NCI-H345 (cell line): Measurements from ENCODE around the gene HOXB4.
"Not testable (repeated sequence)": the region's sequence is repeated elsewhere in the genome, so short reads cannot be mapped to it uniquely, and the experiment has no call there.

Source experiments
- DNase-seq: peaks from one replicate; lab custom pipeline; 2025; lab: John Stamatoyannopoulos, UW

Gene HOXB4

DNA sequence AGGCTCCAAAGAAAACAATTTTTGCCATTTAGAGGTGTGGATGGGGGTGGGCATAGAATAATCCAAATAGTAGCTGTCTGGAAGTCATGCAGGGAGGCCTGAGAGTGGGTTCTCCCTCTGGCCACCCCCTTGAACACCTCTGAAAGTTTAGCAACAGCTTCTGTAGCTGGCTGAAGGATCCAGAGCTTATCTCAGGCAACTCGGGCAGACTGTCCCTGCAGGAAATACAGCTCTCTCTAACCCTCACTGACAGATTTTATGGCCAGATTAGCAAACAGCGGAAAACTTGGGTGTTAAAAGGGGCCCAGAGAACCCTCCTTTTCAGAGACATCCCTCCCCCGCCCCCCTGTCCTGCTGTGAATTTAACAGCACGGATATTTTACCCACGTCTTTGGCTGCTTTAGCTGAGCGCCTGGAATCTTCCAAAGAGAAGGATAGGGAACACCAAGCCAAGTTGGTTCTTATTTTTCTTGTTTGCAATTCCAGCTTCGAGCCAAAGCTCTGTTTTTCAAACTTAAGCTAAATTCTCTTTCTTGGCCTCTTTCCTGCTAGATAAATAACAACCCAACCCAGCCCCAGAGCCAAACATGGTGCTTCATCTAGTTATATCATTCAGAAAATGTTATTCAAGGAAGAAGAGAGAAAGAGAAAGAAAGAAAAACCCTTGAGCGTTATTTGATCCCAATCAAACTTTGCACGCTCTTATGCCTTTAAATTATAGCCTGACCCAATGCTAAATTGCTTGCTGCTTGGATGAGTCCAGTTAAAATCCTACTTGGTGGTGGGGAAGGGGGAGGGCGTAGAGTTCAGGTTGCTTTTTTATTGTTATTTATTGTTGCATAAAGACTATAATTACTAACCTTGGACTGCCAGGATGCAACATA lies 31.0 kb downstream of the HOXB4 start:
- DNase-seq: peak; percentile 63

DNA sequence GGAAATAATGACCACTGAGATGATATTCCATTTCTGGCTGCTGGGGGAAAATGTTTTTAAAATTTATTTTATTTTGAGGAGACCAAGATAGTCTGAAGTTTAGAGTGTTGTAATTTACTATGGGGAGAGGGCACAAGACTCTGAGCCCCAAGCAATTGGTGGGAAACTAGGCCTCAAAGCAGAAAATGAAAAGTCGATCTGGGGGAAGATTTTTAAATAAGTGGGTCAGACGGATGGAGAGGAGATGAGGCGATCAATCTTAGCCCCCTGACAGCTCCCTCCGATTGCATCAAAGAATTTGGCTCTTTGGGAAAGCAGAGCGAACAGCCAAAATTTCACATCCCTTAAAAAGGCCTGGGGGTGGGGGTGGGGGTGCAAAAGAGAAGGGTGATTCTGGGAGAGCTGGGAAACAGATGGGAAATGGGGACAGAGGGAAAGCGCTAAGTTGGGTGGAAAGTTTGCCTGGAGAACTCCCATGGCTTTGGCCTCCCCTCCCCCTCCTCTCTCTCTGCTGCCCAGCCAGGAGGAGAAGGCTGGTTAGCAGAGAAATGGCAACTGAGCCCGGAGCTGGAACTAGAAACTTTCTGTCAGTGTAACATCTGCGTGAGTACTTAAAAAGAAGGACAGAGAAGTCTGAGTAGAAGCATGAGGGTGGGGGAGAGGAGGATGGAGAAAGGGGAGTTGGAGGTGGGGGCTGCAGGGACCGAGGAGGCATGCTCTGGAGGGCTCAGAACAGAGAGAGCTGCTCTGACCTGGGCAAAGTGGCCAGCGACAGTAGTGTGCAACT lies 31.8 kb downstream of the HOXB4 start:
- peak; percentile 44 for DNase-seq

GRCh38 chr17:48545539-48545938 lies 32.6 kb downstream of the HOXB4 start:
- DNase-seq: no peak

DNA sequence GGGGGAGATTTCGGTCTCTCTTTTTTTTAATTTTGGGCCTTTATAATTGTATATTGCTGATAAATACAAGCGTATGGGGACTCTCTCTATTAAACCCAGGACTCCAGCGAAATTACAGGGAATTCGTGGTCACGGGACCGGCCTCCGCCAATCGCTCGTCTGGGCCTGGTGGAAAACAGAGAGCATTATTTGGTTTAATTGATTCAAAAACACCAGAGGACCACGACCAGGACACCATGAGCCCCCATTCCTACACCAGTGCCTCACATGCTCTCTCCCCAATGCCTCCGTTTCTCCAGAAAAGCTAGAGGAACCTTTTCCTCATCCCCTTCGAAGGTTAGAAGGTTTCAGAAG lies 33.2 kb downstream of the HOXB4 start, which contains the start of gene HOXB2:
Gene HOXB2, minus strand, starts transcription at position 88 of the 354 bp plus-strand sequence. CDS start 198 bp downstream, outside the sequence.
- peak; percentile 70 for DNase-seq

DNA sequence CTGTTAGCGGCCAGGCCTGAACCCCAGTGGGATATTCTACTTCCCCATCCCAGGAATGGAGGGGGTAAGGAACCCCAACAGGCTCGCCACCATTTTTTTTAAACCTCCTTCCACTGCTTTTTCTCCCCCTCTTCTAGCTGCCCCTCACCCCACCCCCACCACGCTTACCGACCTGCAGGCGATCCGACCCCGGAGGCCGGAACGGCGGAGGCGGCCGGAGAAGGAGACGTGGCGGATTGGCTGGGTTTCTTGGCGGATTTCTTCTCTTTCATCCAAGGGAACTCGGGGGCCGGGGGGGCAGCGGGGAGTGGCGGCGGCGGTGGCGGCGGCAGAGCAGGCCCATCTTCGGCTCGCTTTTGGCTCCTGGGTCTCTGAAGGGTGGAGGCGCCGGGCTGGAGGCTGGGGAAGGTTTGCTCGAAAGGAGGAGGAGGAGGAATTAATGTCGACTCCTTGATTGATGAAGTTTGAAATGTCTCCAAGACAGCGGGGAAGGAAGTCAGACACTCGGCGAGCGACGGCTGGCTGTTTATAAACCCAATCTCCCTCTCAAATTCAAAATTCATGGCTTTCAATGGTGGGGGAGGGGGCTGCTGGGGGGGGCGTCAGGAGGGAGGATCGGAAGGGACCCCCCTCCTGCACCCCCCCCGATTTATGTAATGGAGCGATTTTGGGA lies 33.7 kb downstream of the HOXB4 start:
- DNase-seq: peak; percentile 56

DNA sequence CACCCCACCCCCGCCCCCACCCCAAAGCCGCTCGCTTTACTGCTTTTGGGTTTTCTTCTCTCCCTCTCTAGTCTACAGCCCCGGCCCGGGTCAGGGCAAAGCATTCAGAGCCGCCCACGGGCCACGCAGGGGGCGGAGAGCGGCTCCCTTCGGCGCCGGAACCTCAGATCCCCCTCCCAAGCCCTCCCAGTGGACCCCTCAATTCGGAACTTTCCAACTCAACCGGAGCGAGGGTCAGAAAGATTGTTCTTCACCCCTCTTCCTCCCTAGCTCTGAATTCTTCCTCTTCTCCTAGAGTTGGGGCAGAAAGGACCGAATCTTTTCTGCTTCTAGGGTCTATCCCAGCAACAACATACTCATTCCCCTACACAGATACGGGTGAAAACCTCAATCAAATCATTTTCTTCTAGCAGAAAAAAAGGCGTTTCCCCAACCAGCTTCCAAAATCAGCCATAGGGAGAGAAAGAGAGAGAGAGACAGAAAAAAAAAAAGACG lies 34.2 kb downstream of the HOXB4 start:
- no peak for DNase-seq

DNA sequence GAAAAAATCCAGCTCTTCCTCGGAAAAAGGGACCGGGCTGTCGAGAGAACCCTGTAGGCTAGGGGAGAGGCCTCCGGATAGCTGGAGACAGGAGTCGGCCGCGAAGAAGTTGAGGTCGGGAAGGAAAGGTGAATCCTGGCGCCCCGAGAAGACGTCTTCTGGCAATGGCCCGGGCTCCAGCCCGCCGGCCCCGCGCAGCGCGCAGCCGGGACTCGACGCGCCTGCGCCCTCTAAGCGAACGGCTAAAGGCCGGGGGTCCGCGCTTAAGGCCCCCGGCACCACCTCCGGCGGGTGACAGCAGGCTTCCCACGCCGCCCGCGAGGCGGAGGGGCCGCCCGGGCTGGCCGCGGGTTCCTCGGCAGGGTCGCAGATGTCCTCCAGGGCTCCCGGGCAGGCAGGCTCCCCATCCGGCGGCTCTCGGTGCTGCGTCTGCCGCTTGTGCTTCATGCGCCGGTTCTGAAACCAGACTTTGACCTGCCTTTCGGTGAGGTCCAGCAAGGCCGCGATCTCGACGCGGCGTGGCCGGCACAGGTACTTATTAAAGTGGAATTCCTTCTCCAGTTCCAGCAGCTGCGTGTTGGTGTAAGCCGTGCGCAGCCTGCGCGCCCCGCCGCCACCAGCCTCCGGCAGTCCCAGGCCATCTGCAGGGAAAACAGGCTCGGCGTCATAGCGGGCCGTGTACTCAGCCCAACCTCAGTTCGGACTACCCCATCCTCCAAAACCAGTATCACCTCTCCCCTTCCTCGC lies 34.9 kb downstream of the HOXB4 start:
- DNase-seq: peak; percentile 48

- no peak for DNase-seq
Observed at GRCh38 chr17:48542698-48543106, 35.4 kb downstream of the HOXB4 start.

DNA sequence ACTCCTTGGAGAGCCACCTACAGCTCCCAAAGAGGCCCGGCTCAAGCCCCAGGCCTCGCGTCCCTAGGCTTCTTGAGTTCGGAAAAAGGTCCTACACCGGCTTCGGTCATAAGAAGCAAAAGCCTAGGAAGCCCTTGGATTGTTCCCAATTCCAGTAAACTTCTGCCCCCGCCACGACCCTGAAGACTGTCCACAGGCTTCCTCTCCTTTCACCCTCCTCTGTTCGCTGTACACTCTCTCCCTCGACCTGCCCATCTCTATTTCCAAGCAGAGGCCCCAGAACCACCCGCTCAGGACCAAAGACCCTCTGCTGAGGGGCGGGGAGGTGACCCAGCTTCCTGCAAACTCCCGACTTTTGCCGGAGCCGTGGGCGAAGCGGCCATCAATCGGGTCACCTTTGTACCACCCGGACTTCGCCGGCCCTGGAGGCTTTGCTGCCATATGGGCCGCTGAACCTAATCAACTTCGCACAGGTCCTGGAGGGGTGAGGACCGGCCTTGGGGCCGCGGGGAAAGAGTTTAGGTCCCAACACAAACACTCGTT lies 36.0 kb downstream of the HOXB4 start:
- no peak for DNase-seq

DNA sequence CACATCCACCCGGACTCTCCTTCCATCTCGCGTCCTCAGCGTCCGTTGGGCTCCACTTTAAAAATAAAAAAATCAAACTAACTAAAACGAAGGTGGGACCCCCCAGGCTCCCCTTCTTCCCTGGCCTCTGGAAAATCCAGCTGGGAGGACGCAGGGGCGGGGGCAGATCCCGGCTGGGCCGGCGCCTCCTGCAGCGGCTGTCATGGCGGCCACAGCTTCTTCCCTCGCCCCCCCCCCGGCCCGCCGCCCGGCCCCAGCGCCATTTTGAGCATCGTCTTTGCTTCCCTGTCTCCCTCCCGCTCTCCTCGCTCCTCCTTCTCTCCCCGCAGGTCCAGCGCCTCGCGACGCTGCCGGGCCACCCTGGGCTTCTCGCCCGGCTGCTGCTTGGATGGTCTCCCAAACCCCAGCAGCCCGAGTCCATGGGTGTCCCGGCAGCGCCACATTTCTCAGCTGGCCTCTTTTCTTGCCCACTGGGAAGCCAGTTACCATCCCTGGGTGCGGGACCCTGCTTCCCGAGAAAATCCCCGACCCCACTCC lies 36.5 kb downstream of the HOXB4 start:
- DNase-seq: peak; percentile 69

GRCh38 chr17:48541036-48541576 lies 37.0 kb downstream of the HOXB4 start:
- peak; percentile 31 for DNase-seq

- DNase-seq: no peak
Observed at GRCh38 chr17:48540213-48540612, 37.9 kb downstream of the HOXB4 start.

GRCh38 chr17:48539177-48539576 lies 39.0 kb downstream of the HOXB4 start:
- no peak for DNase-seq

DNA sequence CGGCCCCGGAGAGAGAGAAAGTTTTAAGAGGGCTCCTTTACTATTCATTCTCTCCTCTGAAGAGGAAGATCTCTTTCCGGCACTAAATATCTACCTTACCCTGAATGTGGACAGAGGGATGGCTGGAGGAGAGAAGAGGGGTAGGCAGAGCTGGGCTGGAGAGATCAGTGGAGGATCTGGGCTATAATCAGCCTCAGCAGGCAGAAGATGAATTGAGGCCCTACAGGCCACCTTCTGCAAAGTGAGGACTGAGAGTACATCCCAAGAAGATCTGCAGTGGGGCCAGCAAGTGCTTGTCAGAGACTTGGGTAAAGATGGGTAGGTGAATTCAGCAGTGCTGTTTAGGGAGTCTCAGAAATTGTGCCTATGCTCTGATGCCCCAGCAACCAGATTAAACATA lies 40.8 kb downstream of the HOXB4 start:
- DNase-seq: no peak

- DNase-seq: not testable (repeated sequence)
Observed at GRCh38 chr17:48535793-48536559, 42.2 kb downstream of the HOXB4 start.

DNA sequence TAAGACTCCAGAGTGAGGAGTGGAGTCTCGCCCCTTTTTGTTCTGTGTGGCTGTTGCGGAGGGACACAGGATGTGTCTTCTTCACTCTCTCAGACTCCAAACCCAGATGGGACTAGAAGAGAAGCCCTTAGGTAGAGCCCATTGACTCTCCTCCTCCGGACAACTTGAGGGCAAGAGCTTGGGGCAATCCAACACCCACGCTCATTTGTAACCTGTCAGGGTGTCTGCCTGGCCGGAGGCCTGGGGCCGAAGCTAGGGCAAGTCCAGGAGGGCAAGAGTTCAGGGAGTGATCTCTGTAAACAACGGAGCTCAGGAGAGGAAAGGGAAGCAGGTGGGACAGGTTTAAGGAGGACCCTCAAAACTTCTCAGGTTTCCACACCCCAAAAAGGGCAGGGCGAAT lies 45.9 kb downstream of the HOXB4 start:
- DNase-seq: no peak

GRCh38 chr17:48530887-48531272 lies 47.3 kb downstream of the HOXB4 start, which contains the start of gene HOXB1:
Gene HOXB1, minus strand, starts transcription at chr17:48531011. Its CDS starts 107 bp downstream, at chr17:48530904.
- DNase-seq: no peak

- DNase-seq: no peak
Observed at GRCh38 chr17:48530208-48530886, 47.8 kb downstream of the HOXB4 start.

DNA sequence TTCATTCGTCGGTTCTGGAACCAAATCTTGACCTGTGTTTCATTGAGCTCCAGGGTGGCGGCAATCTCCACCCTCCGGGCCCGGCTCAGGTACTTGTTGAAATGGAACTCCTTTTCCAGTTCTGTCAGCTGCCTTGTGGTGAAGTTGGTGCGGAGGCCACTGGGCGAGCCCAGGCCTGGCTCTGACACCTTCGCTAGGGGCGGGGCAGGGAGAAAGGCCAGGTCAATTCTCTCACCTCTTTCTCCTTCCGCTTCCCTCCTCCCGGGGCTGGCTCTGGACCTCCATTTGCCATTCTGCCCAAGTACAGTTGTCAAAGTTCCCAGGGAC lies 48.5 kb downstream of the HOXB4 start:
- no peak for DNase-seq
